HG03460 (cell line): ENCODE results near the gene MAPKAPK2.
"Not testable (repeated sequence)": the region's sequence is repeated elsewhere in the genome, so short reads cannot be mapped to it uniquely, and the experiment has no call there.

Source experiments
- ATAC-seq: cut with Tn5 transposase; IDR thresholded peaks from one replicate; pipeline ENCODE4 v1.9.1; 2021; ENCODE audit not compliant: unreplicated experiment

Gene MAPKAPK2

GRCh38 chr1:206739411-206740076 lies 54.8 kb downstream of the MAPKAPK2 start:
- peak; percentile 83 for ATAC-seq

DNA sequence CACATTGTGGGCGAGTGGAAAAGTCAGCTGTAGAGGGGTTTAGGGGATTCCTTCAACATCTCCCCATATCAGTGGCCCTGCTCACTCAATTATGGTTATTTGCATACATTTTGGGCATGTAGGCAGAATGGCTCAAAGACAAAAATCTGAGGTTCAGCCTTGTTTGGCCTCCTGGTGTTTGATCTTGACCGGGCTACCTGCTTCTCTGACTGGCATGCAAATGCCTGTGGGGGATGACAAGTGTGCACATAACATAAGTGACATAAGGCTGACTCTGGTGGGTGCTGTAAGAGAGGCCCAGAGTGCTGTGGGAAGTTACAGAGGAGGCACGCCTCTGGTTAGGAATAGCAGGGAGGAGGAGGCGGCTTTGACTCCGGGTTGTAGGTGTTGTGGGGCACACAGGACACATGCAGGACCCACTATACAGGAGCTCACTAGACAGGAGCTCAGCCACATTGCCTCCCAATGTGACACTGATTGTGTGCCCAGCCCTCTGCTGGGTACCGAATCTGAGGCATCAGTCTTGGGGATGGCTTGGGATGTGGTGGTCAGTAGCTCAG lies 56.5 kb downstream of the MAPKAPK2 start:
- ATAC-seq: no peak

GRCh38 chr1:206742719-206743383 lies 58.1 kb downstream of the MAPKAPK2 start:
- no peak for ATAC-seq

DNA sequence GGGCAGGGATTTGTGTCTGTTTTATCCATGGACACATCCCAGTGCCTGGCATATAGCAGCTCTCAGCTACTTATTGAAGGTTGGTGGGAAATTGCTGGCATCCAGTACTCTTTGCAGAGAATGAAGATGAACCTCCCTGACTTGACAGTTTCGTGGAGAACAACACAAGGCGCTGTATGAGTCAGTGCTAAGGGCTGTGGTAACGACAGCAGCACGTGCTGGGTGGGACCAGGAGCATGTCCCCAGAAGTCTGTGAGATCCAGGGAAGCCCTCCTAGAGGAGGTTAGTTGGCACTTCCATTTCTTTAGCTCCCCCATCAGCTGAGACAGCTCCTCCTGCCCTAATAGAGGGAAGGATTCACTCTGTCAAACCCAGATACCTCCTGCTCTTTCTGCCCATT lies 60.0 kb downstream of the MAPKAPK2 start:
- no peak for ATAC-seq

DNA sequence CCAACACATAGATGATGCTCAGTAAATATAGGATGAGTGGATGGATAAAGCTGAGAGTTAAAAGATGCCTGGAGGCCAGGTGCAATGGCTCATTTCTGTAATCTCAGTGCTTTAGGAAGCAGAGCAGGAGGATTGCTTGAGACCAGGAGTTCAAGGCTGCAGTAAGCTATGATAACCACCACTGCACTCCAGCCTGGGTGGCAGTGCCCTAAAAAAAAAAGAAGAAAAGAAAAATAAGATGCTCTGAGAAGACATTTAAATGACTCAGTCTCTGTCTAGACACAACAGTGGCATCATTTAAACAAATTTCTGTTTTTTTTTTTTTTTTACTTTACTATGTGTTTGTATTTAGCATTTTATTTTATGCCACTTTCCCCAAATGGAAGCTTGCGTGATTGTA lies 60.6 kb downstream of the MAPKAPK2 start:
- ATAC-seq: no peak

DNA sequence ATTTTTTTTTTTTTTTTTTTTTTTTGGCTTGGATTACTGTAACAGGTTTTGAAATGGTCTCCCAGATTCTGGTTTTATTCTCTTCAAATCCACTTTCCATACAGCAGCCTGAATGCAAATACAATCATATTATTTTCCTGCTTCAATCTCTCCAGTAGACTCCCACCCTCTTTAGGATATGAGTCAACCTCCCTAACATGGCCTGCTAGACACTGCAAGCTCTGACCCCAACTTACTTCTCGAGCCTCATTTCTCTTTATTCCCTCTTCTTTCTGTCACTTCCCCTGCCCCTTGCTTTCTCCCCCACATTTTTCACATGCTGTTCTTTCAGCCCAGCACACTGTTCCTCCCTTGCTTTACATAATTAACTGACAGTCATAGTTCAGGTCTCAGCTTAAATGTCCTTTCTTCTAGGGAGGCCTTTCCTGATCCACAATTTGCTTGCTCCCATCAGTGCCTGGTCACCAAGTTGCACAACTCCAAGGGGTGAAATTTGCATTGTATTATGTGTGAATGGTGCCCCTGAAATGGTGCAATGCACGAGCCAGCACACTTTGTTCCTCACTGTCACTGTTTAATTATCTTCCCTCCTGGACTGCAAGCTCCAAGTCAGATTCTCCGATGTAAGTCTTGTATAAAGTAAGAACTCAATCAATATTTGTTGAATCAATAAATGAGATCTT lies 63.8 kb downstream of the MAPKAPK2 start:
- ATAC-seq: no peak

DNA sequence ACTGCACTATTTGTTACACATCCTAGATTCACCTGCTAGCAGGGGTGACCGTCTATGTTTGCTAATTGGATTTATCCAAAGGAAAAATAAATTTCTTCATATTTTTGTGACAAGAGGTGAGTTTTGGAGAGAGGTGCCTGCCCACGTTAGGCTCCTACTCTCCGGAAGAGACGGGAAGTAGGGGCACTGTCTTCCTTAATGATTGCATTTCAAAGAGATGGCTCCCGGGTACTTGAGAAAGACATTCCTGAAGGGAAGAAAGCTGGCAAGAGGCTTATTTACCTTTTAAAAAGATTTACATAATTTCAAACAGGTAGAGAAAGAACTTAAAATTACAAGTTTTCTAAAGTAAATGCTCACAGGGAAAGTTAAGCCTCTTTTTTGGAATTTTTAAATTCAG lies 67.2 kb downstream of the MAPKAPK2 start:
- ATAC-seq: no peak

DNA sequence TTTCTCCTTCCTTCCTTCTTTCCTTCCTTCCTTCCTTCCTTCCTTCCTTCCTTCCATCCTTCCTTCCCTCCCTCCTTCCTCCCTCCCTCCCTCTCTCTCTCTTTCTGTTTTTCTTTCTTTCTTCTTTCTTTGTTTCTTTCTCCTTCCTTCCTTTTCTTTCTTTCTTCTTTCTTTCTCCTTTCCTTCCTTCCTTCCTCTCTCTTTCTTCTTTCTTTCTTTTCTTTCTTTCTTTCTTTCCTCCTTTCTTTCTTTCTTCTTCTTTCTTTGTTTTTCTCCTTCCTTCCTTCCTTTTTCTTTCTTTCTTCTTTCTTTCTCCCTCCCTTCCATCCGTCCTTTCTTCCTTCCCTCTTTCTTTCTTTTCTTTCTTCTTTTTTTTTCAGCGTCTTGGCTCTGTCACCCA lies 67.8 kb downstream of the MAPKAPK2 start:
- ATAC-seq: no peak

DNA sequence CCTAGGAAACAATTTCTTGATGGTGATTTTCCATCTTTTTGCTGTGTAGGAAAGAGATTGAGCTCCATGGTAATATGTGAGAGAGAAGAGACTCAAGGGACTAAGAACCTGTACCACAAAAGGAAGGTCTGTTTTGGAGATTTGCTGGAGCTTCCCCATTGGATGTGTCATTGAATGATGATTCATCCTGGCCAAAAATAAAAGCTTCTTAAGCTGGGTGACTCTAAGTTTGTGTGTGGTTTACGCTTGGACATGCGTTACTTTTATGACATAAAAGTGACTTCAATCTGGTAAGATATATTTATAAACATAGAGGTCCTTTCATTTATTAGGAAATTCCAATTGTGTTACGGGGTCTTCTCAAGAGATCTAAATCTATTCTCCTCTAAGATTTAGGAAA lies 68.4 kb downstream of the MAPKAPK2 start:
- ATAC-seq: no peak

DNA sequence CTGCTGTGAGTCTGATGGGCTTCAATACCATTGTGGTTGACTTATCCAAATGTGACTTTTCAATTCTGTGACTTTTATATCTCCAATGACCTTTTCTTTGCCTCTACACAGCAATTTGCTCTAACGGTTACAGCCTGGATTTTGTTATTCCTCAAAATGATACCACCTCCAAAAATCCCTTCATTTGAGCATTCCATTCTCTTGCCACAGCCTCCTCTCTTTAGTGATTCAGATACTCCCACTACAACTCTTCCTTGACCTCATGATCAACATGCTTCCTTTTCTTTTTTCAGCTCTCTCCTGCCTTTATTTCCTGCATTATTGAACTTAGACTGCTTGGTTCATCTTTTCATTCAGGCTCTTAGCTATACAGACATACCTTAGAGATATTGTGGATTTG lies 69.3 kb downstream of the MAPKAPK2 start:
- no peak for ATAC-seq

GRCh38 chr1:206757524-206758266 lies 73.0 kb downstream of the MAPKAPK2 start:
- no peak for ATAC-seq

DNA sequence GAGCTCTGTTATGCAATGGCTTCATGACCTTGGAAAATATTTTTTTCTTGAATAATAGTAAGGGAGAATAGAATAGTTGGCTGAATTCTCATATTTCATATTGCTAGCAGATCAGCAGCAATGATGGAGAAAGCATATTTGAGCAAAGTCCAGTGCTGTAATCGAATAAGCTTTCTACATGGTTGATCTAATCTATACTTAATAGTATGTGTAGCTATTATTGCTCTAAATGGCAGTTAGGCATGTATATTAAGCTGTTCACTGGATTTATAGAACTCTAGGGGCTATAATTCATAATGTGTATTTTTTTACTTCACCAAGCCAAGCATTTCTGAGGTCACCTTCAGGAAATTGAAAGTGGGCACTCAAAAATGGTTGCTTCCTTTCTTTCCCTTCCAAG lies 75.9 kb downstream of the MAPKAPK2 start:
- ATAC-seq: no peak

DNA sequence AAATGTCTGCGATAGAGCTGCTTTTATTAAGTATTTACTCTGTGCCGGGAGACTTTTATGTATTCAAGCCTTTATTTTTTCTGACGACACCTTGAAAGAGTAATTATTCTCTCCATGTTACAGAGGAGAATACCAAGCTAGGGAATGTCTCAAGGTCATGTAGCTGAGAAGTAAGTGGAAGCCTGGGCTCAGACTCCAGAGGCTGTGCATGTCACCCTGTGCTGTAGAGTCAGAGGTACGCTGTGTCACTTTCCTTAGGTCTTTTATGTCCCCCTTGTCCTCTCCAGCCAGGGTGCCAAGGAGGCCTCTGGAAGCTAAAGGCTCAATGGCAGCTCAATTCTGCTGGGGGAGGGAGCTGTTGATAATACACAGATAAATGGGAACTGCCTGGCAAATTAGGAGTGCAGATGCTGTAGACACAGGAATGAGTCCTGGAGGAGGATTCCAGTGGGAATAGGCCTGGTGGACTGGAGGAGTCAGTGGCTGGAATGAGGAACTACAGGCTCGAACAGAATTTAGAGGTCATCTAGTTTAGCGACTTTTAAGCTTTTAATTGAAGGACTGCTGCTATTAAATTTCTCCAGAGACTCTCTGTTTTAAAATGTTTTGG lies 76.6 kb downstream of the MAPKAPK2 start:
- ATAC-seq: no peak

DNA sequence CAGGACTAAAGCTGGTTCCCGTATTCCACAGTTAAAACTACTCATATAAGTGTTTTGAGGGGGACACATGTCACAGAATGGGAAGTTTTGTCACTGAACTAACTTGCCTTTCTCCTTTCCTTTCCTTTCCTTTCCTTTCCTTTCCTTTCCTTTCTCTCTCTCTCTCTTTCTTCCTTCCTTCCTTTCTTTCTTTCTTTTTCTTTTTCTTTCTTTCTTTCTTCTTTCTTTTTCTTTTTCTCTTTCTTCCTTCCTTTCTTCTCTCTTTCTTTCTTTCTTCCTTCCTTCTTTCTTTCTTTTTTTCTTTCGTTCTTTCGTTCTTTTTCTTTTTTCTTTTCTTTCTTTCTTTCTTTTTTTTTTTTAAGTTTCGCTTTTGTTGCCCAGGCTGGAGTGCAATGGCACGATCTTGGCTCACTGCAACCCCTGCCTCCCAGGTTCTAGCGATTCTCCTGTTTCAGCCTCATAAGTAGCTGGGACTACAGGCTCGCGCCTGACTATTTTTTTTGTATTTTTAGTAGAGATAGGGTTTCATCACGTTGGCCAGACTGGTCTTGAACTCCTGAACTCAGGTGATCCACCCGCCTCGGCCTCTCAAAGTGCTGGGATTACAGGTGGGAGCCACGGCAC lies 78.1 kb downstream of the MAPKAPK2 start:
- not testable (repeated sequence) for ATAC-seq

DNA sequence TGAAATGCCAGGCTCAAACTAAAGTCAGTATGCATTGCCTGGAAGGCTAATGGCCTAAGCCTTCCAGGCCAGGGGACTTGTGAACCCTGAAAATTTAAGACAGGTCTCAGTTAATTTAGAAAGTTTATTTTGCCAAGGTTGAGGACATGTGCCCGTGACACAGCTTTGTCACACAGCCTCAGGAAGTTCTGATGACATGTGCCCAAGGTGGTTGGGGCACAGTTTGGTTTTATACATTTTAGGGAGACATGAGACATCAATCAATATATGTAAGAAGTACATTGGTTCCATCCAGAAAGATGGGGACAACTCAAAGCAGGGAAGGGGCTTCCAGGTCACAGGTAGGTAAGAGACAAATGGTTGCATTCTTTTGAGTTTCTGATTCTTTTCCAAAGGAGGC lies 81.1 kb downstream of the MAPKAPK2 start:
- not testable (repeated sequence) for ATAC-seq

DNA sequence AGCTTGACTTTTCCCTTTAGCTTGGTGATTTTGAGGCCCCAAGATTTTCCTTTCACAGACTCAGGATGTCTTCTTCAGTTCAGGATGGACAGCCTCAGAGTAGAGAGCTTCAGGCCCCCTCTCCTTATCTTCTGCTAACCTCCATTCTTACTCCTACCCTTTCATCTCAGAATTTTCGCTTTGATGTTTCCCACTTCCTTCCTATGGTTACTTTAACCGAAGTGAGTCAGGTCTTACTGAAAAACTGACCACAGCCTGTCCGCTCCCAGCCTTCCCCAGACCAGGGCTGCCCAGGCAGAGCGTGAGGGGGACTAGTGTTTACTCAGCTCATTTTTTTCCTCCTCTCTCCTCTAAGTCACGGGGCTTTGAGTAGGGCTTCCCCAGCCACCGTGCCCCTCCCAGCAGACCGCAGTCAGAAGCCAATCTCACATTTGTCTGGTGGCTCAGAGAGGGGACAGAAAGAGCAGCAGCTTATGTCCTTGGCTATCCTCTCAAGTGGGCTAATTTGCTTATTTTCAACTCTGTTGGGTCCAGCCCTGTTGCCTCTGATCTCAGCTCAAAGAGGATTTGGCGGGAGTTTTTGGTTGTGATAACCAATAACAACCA lies 81.6 kb downstream of the MAPKAPK2 start:
- ATAC-seq: peak; percentile 45

- peak; percentile 6 for ATAC-seq
Observed at GRCh38 chr1:206768472-206769303, 84.0 kb downstream of the MAPKAPK2 start.

DNA sequence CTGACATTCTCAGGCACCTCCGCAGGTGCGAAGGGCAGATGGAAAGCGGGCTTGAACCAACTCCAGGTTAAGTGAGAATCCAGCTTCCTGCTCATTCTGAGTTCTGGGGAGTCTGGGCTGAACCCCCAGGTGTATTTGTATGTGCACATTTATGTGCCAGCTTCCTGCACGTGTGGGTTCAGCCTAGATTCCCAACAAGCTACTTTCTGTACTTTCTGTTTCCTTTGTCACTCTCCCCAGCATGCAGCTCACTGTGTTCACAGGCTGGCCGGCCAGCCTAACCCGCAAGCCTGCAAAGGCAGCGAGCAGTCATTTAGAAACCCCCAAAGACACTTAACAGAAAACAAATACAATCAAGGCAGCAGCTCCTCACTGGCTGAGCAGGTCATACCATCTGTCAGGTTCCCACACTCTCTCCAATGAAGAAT lies 84.6 kb downstream of the MAPKAPK2 start:
- peak; percentile 60 for ATAC-seq
